IPS-20b (cell line): ENCODE results near the gene THPO.

Experiments used
- H3K27ac ChIP-seq: one replicate; pipeline ENCODE4 v1.5.1; 2013; ENCODE audit warnings: low read length
- H3K27me3 ChIP-seq: 2 replicates; pipeline ENCODE4 v1.6.1; 2013; ENCODE audit warnings: mild to moderate bottlenecking, low read length, inconsistent platforms; ENCODE audit not compliant: insufficient read depth
- H3K36me3 ChIP-seq: 2 replicates; pipeline ENCODE4 v1.6.1; 2013; ENCODE audit warnings: low read depth, mild to moderate bottlenecking, inconsistent platforms, low read length, moderate library complexity; ENCODE audit not compliant: insufficient read depth
- H3K4me1 ChIP-seq: 2 replicates; pipeline ENCODE4 v1.6.1; 2013; ENCODE audit warnings: mild to moderate bottlenecking, control low read depth, inconsistent platforms, low read length, moderate library complexity; ENCODE audit not compliant: insufficient read depth
- H3K4me3 ChIP-seq: 2 replicates; pipeline ENCODE4 v1.5.1; 2013; ENCODE audit warnings: mild to moderate bottlenecking, low read length, inconsistent platforms
- H3K9ac ChIP-seq: 2 replicates; pipeline ENCODE4 v1.6.1; 2013; ENCODE audit warnings: low read depth, mild to moderate bottlenecking, inconsistent platforms, low read length, moderate library complexity
- H3K9me3 ChIP-seq: 2 replicates; pipeline ENCODE4 v1.6.1; 2013; ENCODE audit warnings: mild to moderate bottlenecking, low read depth, low read length, inconsistent platforms; ENCODE audit not compliant: insufficient read depth

Gene THPO

GRCh38 chr3:184399410-184399809, 21.4 kb upstream of the THPO start:
- H3K9me3 ChIP-seq = no peaks in the 10 kb centered on the region
- no peak overlapping the region for H3K9ac ChIP-seq
- no peak overlapping the region for H3K27ac ChIP-seq
- no peaks in the 10 kb centered on the region for H3K36me3 ChIP-seq
- H3K4me3 ChIP-seq = peak overlapping the region; percentile 40; the same call in 1 of the 2 replicates
- no peaks in the 10 kb centered on the region for H3K27me3 ChIP-seq
- H3K4me1 ChIP-seq = peaks cover 4% of the 10 kb centered on the region; the same call in 1 of the 2 replicates

- H3K27ac ChIP-seq = no peak overlapping the region
- no peak overlapping the region for H3K9ac ChIP-seq
- no peak overlapping the region for H3K4me3 ChIP-seq
- no peaks in the 10 kb centered on the region for H3K36me3 ChIP-seq
- H3K4me1 ChIP-seq = peaks cover 4% of the 10 kb centered on the region; the same call in 1 of the 2 replicates
- H3K27me3 ChIP-seq = no peaks in the 10 kb centered on the region
- no peaks in the 10 kb centered on the region for H3K9me3 ChIP-seq
Observed at GRCh38 chr3:184395320-184395660, 17.3 kb upstream of the THPO start.

- H3K4me1 ChIP-seq = no peaks in the 10 kb centered on the region
- H3K4me3 ChIP-seq = no peak overlapping the region
- H3K9ac ChIP-seq = no peak overlapping the region
- H3K27ac ChIP-seq = no peak overlapping the region
- no peaks in the 10 kb centered on the region for H3K27me3 ChIP-seq
- no peaks in the 10 kb centered on the region for H3K9me3 ChIP-seq
- no peaks in the 10 kb centered on the region for H3K36me3 ChIP-seq
Observed at GRCh38 chr3:184391266-184391665, 13.3 kb upstream of the THPO start.

GRCh38 chr3:184389935-184390528, 12.0 kb upstream of the THPO start:
- Histone ChIP-seq H3K9me3 (no peaks in the 10 kb centered on the region), H3K36me3 (no peaks in the 10 kb centered on the region), H3K9ac (no peak overlapping the region), H3K4me1 (no peaks in the 10 kb centered on the region), H3K27ac (no peak overlapping the region), H3K27me3 (no peaks in the 10 kb centered on the region), H3K4me3 (no peak overlapping the region)

GRCh38 chr3:184389384-184389783, 11.4 kb upstream of the THPO start:
- Histone ChIP-seq H3K9me3 (no peaks in the 10 kb centered on the region), H3K9ac (no peak overlapping the region), H3K4me3 (no peak overlapping the region), H3K36me3 (no peaks in the 10 kb centered on the region), H3K4me1 (no peaks in the 10 kb centered on the region), H3K27me3 (no peaks in the 10 kb centered on the region), H3K27ac (no peak overlapping the region)

- no peaks in the 10 kb centered on the region for H3K36me3 ChIP-seq
- no peaks in the 10 kb centered on the region for H3K4me1 ChIP-seq
- no peak overlapping the region for H3K27ac ChIP-seq
- no peaks in the 10 kb centered on the region for H3K9me3 ChIP-seq
- H3K9ac ChIP-seq = no peak overlapping the region
- peaks cover 3% of the 10 kb centered on the region; the same call in 1 of the 2 replicates for H3K27me3 ChIP-seq
- H3K4me3 ChIP-seq = no peak overlapping the region
Observed at GRCh38 chr3:184388936-184389230, 10.9 kb upstream of the THPO start.

- no peaks in the 10 kb centered on the region for H3K4me1 ChIP-seq
- no peak overlapping the region for H3K27ac ChIP-seq
- H3K9ac ChIP-seq = no peak overlapping the region
- peaks cover 6% of the 10 kb centered on the region for H3K27me3 ChIP-seq
- H3K9me3 ChIP-seq = no peaks in the 10 kb centered on the region
- no peaks in the 10 kb centered on the region for H3K36me3 ChIP-seq
- H3K4me3 ChIP-seq = no peak overlapping the region
Observed at GRCh38 chr3:184388164-184388935, 10.3 kb upstream of the THPO start.

- H3K4me1 ChIP-seq = no peaks in the 10 kb centered on the region
- H3K27ac ChIP-seq = no peak overlapping the region
- H3K9me3 ChIP-seq = no peaks in the 10 kb centered on the region
- no peak overlapping the region for H3K9ac ChIP-seq
- H3K27me3 ChIP-seq = peaks cover 17% of the 10 kb centered on the region
- H3K4me3 ChIP-seq = no peak overlapping the region
- H3K36me3 ChIP-seq = no peaks in the 10 kb centered on the region
Observed at GRCh38 chr3:184387174-184387714, 9.2 kb upstream of the THPO start.

- Histone ChIP-seq H3K27ac (no peak overlapping the region), H3K36me3 (no peaks in the 10 kb centered on the region), H3K9ac (no peak overlapping the region), H3K27me3 (peaks cover 27% of the 10 kb centered on the region), H3K4me3 (no peak overlapping the region), H3K9me3 (no peaks in the 10 kb centered on the region), H3K4me1 (no peaks in the 10 kb centered on the region)
Observed at GRCh38 chr3:184386047-184386806, 8.2 kb upstream of the THPO start.

- no peak overlapping the region for H3K4me3 ChIP-seq
- H3K9me3 ChIP-seq = no peaks in the 10 kb centered on the region; the same call in 1 of the 2 replicates
- H3K9ac ChIP-seq = no peak overlapping the region
- H3K27ac ChIP-seq = no peak overlapping the region
- peaks cover 4% of the 10 kb centered on the region; the same call in 1 of the 2 replicates for H3K4me1 ChIP-seq
- peaks cover 35% of the 10 kb centered on the region for H3K27me3 ChIP-seq
- no peaks in the 10 kb centered on the region for H3K36me3 ChIP-seq
Observed at GRCh38 chr3:184384856-184385422, 6.9 kb upstream of the THPO start.

- Histone ChIP-seq H3K4me3 (no peak overlapping the region), H3K9me3 (no peaks in the 10 kb centered on the region; the same call in 1 of the 2 replicates), H3K9ac (no peak overlapping the region), H3K36me3 (no peaks in the 10 kb centered on the region), H3K4me1 (peaks cover 4% of the 10 kb centered on the region; the same call in 1 of the 2 replicates), H3K27ac (no peak overlapping the region), H3K27me3 (peaks cover 38% of the 10 kb centered on the region)
Observed at GRCh38 chr3:184384342-184384741, 6.3 kb upstream of the THPO start.
